Measurements from ENCODE around the gene MAP4K3.

Gene MAP4K3

DNA sequence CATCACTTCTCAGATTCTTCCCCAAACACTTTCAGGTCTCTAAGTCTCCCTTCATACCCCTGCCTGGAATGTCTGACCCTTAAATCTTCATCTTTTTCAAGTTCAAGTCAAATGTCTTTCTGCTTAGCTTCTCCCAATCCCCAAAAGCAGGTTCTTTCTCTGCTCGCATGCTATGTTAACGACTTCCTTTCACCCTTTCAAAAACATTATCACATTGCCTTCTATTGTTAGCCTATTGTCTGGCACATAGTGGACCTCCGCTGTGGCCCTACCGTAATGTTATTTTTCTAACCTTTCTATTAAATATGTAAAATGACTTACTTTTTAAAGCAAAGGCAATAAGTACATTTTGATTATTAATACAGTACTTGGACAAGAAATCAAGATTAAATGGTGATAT is 195.5 kb downstream of the MAP4K3 start:
- DNase-seq (ENCODE audit: low spot score): no peak

- no peak for DNase-seq (ENCODE audit: low spot score)
Measured at GRCh38 chr2:39240758-39241157, 196.3 kb downstream of the MAP4K3 start.

- no peak for DNase-seq (ENCODE audit: low spot score)
Measured at GRCh38 chr2:39234754-39235153, 202.3 kb downstream of the MAP4K3 start.

DNA sequence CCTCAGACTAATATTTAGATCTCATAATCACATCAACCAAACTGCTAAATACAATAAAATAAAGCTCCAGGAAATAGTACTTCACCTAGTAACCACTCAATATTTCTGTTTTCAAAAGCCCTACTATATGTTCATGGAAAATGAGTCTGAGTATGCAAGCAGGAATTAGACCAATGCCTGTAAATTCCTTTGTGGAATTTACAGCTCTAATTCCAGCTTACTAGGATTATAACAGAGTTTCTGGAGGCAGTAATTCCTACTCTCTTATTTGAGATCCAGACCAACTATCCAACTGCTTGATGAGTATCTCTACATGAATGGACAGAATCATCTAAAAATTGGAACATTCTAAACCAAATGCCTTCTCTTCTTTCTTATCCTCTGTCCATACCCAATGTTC is 204.9 kb downstream of the MAP4K3 start:
- no peak for DNase-seq (ENCODE audit: low spot score)

- DNase-seq (ENCODE audit: low spot score): no peak
Measured at GRCh38 chr2:39228413-39229209, 208.5 kb downstream of the MAP4K3 start.

DNA sequence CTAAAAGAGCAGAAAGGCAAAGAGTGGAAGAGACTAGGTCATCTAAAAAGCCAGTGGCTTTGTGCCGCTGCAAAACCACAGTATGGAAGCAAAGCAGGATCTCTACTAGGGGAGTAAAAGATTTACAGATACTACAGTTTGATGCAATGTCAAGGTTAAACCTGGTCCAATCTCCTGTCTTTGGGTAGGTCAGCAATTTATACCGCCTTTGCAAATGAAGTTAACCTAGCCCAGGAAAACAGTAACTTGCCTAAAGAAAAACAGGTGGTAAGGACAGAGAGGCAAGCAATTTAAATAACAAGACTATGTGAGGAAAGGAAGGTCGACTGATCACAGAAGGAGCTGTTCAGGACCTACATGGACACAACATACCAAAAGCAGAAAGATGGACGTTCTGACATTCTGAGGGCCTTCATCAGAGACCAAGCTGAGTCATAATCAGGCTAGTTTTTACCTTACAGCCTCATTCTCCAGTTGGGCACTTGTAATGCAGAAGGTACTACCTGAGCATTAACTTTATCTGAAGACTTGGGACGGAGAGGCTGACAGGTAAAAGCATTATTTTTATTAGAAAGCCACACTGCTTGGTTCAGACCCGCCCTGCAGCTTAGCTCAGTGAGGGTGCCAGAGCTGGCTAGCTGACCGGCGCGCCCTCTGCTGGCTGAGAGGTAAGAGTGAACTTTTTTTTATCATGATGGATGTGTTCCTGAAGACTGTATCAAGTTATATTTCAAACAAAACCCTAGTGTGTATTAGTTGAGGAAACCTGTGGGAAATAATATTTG is 209.3 kb downstream of the MAP4K3 start:
- peak; percentile 74 for DNase-seq (ENCODE audit: low spot score)

GRCh38 chr2:39225567-39225966 is 211.5 kb downstream of the MAP4K3 start:
- DNase-seq (ENCODE audit: low spot score): no peak

DNA sequence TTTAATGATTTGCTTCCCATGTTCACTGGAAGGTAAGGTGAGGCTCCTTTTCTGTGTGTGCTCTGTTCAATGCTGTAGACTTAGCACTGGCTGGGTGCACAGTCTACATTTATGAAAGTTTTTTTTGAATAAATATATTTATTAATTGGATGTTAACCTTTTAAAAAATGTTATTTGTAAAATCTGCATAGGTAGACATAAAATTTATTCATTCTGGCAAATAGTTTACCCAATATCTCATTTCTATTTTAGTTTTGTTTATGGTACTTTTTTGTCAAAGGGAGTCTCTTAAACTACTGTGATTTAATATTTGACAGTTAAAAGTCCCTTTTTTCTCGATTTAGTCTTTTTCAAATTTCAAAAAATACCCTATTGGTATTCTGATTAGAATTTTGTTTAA is 213.2 kb downstream of the MAP4K3 start:
- DNase-seq (ENCODE audit: low spot score): no peak

DNA sequence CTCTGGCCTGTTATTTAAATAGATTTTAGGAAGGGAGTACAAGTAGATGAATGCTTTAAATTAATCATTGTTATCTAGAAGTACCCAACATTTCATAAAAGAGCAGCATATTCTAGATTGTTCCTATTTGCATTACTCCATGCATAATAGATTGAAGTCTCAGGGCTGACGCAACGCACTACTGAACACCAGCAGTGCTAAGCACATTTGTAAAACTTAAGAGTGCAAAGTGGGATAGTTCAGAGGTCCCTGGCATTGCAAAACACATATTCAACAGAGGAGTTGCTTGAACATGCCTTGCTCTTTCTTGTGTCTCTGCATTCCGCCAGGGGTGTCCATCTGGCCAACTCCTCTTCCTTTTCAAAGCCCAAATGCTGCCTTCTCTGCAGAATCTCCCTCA is 215.6 kb downstream of the MAP4K3 start:
- no peak for DNase-seq (ENCODE audit: low spot score)

- no peak for DNase-seq (ENCODE audit: low spot score)
Measured at GRCh38 chr2:39220136-39220535, 216.9 kb downstream of the MAP4K3 start.

- no peak for DNase-seq (ENCODE audit: low spot score)
Measured at GRCh38 chr2:39218391-39218790, 218.7 kb downstream of the MAP4K3 start.

GRCh38 chr2:39217192-39217550 is 219.9 kb downstream of the MAP4K3 start:
- no peak for DNase-seq (ENCODE audit: low spot score)

- no peak for DNase-seq (ENCODE audit: low spot score)
Measured at GRCh38 chr2:39216346-39217191, 220.5 kb downstream of the MAP4K3 start.

GRCh38 chr2:39215545-39215944 is 221.5 kb downstream of the MAP4K3 start:
- DNase-seq (ENCODE audit: low spot score): no peak

- no peak for DNase-seq (ENCODE audit: low spot score)
Measured at GRCh38 chr2:39213015-39213414, 224.1 kb downstream of the MAP4K3 start.

GRCh38 chr2:39210846-39211245 is 226.2 kb downstream of the MAP4K3 start:
- DNase-seq (ENCODE audit: low spot score): no peak

- no peak for DNase-seq (ENCODE audit: low spot score)
Measured at GRCh38 chr2:39203382-39203781, 233.7 kb downstream of the MAP4K3 start.

GRCh38 chr2:39202639-39203369 is 234.3 kb downstream of the MAP4K3 start:
- DNase-seq (ENCODE audit: low spot score): peak; percentile 2

Data from kidney capillary endothelial cell (primary cell).